Stimulated activated CD8-positive, alpha-beta memory T cell treated with anti-CD3 and anti-CD28 coated beads, Interleukin-7, amount 100 ng/mL, for 48 hours (primary cell): ENCODE measurements around the gene DET1.
"Not testable (repeated sequence)": the region's sequence is repeated elsewhere in the genome, so short reads cannot be mapped to it uniquely, and the experiment has no call there.

Source experiments
- DNase-seq, 2 donors: peaks; one replicate each; pipeline ENCODE4 v3.0.0-alpha.2; 2020; ENCODE audit warnings: low read depth in 1 of 2; ENCODE audit errors: extremely low read depth in 1 of 2

DET1 gene

DNA sequence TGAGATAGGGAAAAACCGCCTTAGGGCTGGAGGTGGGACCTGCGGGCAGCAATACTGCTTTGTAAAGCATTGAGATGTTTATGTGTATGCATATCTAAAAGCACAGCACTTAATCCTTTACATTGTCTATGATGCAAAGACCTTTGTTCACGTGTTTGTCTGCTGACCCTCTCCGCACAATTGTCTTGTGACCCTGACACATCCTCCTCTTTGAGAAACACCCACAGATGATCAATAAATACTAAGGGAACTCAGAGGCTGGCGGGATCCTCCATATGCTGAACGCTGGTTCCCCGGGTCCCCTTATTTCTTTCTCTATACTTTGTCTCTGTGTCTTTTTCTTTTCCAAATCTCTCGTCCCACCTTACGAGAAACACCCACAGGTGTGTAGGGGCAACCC lies 5.4 kb downstream of the DET1 start:
- DNase-seq = not testable (repeated sequence)

DNA sequence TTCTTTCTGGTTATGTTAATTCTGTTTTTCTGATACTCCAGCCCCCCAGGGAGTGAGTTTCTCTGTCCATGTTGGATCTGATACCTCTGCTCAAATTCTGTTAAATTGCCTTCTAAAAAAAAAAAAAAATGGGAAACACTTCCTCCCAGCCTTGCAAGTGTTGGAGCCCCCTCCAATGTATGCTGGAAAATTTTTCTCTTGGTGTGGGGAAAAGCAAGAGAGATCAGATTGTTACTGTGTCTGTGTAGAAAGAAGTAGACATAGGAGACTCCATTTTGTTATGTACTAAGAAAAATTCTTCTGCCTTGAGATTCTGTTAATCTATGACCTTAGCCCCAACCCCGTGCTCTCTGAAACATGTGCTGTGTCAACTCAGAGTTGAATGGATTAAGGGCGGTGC lies 6.1 kb downstream of the DET1 start:
- not testable (repeated sequence) for DNase-seq

DNA sequence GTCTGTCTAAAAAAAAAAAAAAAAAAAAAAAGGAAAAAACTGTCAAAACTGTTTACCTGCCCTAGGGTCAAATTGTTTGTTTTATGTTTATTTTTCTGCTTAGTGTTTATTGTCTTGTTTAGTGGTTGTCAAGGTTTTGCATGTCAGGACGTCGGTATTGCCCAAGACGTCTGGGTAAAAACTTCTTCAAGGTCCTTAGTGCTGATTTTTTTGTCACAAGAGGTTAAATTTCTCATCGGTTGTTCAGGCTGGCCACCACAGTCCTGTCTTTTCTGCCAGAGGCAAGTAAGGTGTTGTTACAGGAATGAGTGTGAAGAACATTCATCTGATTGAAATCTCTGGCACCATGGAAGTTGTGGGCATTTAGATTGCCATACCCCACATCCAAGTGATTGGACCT lies 7.0 kb downstream of the DET1 start:
- DNase-seq = no peak

DNA sequence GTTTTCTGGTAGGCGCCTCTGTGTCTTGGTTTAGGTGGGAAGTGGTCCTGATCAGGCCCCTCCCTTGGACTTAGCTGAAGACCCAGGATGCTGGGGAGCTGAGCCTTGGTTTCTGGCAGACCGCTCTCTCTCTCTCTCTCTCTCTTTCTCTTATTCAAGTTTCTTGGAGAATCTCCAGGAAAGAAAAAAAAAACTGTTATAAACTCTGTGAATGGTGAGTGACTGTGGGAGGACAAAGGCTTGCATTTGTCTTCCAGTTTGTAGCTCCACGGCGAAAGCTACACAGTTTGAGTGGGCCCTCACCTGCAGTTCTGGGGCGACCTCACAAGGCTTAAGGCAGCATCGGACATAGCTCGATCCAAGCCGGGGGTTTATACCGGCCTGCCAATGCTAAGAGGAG lies 7.5 kb downstream of the DET1 start:
- no peak for DNase-seq

DNA sequence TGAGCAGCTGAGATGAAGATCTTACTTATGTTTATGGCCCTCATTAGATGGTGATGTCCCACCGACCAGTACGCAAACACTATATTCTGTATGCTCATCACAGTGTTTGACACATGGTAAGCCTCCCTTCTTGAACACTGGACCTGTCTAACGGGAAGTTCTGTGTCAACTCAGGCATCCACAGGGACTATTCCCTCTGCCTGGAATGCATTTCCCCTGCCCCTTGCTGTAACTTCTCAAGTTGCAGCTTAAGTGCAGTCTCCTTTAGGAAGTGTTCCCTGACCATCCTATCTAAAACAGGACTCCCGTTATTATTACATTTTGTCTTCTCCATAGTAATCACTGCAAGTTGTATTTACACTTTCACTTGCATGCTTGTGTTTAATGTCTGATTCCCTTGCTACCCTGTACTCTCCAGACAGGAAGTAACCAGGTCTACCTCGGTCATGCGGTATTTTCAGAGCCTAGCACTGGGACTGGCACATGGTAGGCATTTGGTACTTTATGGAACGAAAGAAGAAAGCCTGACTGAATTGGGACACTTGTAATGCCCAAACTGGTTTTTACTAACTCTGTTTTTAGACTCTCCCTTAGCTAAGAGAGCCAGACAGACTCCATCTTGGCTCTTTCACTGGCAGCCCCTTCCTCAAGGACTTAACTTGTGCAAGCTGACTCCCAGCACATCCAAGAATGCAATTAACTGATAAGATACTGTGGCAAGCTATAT lies 8.7 kb downstream of the DET1 start:
- DNase-seq = no peak

DNA sequence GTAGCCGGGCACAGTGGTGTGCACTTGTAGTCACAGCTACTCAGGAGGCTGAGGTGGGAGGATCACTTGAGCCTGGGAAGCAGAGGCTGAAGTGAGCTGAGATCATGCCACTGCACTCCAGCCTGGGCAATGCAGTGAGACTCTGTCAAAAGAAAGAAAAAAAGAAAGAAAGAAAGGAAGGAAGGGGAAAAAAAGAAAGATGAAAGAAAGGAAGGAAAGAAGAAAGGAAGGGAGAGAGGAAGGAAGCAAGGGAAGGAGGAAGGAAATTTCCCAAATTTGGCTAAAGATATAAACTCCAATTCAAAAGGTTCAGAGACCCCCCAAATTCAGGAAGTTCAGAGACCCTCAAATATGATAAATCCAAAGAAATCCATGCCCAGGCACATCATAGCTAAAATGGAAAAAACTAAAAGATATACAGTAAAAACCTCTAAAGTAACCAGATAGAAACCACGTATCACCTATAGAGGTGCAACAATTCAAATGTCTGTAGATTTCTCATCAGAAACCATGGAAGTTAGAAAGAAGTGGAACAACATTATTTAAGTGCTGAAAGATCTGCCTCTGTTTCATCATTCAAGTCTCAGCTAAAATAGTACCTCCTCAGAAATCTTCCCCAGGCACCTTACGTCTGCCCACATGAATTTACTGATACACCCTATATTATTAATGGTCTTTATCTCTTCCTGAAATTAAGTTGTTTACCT lies 10.7 kb downstream of the DET1 start:
- DNase-seq = no peak

DNA sequence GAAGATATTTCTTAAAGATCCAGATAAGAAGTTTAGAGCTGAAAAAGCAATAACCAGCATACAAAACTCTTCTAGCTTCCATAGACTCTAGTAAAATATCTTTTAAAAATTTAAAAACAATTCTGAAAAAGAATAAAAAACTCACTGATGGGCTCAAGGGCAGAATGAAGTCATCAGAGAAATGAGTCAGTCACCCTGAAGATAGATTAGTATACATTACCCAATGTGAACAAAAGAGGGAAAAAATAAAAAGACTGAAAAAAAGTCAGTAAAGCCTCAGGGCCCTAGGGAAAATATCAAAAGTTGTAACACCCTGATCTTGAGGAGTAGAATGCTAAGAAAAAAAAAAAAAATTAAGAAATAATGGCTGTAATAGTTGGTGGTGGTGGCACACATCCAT lies 11.4 kb downstream of the DET1 start:
- no peak for DNase-seq

DNA sequence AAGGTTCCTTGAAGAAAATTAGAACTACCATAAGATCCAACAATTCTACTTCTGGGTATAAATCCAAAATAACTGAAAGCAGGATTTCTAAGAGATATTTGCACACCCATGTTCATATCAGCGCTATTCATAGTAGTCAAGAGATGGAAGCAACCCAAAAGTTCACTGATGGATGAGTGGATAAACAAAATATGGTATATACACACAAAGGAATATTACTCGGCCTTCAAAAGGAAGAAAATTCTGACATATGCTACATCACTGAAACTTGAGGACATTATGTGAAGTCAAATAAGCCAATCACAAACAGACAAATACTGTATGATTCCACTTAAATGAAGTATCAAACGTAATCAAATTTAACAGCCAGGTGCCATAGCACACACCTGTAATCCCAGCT lies 13.1 kb downstream of the DET1 start:
- DNase-seq = no peak

DNA sequence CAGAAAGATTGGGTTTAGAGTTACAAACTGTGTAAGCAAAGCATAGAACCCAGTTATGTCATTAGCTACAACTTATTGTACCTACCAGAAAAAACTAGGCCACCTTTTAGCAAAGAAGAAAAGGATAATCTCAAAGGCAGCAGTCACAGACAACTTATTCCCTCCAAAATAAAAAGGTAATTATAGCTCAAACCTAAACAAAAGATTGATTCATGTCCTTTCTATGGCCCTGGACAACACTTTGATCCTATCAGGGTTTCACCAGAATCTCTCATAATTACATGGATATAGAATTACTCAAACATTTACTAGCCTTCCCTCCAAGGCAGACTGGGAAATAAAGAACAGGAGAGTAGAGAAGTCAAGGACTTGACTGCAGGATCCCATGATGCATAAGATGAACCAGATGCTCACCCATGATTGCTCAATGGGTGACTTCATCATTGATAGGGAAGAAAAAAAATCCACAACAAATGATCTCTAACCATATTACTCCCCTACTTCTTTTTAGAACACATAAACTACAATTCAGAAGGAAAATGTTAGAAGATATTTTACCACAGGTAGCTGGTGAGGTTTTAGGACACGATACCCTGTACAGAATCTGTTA lies 17.4 kb downstream of the DET1 start:
- no peak for DNase-seq

DNA sequence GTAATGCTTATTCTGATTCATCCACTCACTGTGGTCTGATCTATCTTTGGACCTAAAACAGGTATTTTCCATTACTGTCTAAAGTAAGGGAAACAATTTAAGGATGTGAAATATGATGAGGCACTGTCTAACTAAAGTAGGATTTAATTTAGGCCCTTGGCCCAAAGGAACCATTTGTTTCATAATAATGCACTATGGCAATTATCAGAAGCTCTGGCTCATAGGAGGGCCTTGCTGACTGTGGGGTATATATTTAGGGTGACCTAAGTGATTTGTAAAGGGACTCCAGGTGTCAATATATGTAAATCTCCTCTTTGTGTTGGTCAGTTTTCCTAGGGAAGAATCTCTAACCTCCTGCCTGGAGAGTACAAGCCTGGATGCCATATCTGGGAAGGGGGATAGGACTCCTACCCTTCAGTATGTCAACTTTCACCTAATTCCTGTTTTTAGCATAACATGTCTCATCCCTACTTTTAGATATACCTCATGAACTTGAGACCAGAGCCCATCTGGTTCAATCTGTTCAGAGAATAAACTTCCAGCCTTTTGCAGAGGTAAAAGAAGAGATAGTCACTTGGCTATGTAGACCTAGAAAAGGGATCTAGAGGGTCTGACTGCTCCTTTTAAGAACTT lies 20.1 kb downstream of the DET1 start:
- no peak for DNase-seq

DNA sequence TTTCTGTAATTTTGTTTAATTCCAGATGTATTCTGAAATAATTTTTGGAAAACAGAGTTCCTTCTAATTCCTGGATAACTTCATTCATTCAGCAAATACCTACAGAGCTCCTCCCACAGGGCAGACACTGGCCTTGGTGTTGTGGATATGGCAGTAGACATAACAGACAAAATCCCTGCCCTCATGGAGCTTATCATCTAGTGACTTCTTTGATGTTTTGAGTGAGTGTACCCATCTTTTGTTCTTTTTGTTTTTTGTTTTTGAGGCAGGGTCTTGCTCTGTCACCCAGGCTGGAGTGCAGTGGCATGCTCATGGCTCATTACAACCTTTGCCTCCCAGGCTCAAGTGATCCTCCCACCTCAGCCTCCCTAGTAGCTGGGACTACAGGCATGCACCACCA lies 21.1 kb downstream of the DET1 start:
- no peak for DNase-seq

DNA sequence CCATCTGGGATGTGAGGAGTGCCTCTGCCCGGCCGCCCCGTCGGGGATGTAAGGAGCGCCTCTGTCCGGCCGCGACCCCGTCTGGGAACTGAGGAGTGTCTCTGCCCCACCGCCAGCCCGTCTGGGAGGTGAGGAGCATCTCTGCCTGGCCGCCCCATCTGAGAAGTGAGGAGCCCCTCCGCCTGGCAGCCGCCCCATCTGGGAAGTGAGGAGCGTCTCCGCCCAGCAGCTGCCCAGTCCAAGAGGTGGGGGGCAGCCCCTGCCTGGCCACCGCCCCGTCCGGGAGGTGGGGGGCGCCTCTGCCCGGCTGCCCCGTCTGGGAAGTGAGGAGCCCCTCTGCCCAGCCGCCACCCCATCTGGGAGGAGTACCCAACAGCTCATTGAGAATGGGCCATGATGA lies 22.4 kb downstream of the DET1 start:
- not testable (repeated sequence) for DNase-seq

DNA sequence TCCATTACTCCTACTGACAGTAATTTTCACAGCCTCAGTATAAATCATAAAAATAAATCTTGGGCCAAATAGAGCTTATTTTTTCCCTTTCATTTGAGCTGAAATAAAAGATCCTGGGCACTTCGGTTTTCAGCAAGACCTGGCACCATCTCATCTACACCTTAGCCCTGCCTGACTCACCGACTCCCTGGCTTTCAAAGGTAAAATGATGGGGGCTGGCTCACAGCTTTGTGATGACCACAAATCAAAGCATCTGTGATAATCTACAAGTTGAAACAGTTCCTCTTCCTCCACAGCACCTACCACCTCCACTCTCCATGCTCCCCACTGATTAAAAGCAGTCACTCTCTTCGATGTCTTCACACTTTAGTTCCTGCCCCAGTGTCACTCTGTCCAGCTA lies 27.6 kb downstream of the DET1 start:
- no peak for DNase-seq

DNA sequence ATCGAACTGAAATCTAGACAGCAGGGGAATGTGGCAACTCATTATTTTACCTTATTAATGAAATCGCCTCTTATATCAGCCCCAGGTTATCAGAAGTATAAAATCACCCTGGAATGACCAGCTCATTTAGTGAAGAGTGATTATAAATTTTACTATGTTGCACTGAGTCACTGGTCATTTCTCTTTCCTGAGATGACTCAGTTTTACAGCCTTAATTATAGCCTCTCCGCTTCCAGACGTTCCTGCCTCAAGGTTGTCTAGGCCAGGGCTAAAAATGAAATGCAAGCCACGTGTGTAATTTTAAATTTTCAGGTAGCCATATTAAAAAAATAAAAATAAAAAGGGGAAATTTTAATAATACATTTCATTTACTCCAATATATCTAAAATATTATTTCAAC lies 33.3 kb downstream of the DET1 start:
- DNase-seq = no peak

DNA sequence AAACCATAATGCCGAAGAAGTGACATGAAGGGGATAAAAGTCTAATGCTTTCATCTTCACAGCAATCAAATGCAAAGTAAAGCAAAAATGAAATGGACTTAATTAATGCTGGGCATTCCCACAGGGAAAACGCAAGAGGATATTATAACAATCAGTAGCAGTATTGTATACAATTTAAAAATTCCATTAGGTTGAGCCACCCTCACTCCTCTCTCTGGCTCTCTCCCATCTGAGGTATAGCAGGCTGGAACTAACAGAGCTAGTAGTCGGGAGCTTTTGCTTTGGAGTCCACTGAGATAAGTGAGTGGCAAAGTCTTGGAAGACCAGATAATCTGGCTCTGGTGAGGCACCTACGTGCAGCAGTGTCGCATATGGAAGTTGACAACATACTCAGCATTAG lies 33.9 kb downstream of the DET1 start:
- DNase-seq = no peak

DNA sequence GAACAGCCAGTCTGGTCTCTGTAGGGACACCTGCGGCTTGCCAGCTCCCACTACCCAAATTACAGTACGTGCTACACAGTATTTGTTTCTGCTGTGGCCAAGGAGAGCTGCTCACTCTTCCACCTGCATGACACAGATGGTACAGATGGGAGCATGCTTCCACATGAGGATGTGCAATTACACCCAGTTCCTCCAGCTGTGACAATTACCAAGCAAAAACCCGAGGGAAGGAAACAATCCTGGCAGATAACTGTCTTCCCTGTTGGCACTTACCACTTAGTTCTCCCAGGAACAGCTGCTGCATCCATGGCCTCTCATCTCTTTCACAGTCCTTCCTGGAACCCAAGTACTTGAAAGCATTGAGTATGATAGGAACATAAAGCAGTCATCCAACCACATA lies 34.4 kb downstream of the DET1 start:
- no peak for DNase-seq

DNA sequence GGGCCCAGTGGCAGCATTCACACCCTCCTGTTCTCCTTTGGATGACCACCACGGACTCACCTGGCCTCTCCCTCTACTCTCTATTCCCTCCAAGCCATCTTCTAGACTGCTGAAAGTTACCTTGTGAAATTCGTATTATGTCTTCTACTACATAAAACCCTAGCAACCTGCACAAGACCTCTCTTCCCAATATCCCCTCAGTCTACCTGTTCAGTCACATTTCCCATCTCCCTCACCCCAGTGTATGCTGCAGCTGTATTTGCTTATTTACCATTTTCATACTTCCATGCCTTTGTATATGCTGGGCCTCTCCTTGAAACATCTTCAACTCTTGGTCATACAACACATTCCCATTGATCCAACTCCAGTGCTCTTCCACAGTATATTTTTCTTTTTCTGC lies 35.3 kb downstream of the DET1 start:
- no peak for DNase-seq

DNA sequence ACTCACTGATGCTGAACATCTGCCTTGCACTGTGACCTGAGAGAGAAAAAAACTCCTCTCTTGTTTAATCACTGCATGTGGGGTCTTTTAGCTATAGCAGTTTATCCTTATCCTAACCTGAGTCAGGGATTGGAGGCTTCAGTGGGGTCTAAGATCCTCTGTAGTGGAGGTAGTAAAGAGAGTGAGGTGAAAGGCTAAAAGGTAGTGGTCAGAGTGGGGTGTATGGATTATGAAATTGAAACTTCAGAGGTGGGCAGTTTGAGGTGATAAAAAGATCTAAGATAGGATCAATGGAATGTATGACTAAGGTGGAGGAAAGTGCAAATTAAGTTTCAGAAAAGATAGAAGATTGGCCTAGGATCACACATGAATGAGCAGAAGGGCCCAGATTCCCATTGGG lies 36.5 kb downstream of the DET1 start:
- DNase-seq = no peak

DNA sequence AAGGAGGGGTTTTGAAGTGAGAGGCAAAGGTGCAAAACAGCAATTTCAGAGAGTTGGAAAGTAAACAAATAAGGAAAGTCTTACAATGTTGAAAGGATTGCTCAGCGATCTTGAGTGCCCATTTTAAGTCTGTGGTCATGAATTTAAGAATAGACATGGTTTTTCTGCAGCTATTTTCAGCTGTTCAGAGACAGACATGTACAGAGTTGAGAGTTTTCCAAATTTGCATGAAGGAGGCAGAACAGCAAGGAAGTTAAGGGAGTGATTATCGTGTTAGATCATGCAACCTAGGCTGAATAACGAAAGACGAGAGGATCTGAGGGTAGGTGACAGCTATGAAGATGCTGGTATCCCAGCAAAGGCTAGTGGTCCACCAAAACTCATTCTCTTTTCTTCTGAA lies 37.2 kb downstream of the DET1 start:
- DNase-seq = no peak

DNA sequence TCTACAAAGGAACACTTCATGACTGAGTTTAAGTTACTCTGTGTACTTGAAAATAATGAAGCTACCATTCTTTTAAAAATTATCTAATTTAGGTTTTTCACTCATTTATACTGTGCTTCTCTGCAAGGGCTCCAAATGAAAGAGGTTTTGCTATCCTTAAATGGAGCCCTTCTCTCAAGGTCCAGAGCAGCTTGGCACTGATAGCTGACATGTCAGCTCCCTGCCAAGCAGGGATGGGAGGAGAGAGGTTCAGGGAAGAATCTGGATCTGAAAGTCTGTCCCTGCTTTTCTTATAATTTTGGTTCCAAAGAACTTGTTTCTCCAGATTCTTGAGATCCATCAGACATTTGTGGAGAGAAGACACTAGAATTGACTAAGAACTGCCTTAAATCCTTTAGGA lies 39.9 kb downstream of the DET1 start:
- DNase-seq = no peak

DNA sequence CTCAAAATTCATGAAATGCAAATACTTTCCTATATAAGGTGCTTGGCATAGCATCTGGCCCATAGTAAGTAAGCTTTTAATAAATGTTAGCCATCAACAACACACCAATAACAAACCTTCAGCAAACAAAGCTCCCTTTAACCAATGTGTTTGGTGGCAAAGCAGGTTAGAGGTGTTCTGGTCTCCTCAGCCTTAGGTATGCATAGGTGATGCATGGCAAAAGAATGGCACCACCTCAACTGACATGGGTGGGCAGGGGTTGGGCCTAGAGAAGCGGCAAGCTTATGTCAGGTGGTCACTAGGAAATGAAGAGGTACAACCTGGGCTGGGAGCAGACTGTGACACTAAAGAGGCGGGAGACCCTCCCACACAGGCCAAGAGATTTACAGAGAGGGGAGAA lies 40.8 kb downstream of the DET1 start:
- no peak for DNase-seq

DNA sequence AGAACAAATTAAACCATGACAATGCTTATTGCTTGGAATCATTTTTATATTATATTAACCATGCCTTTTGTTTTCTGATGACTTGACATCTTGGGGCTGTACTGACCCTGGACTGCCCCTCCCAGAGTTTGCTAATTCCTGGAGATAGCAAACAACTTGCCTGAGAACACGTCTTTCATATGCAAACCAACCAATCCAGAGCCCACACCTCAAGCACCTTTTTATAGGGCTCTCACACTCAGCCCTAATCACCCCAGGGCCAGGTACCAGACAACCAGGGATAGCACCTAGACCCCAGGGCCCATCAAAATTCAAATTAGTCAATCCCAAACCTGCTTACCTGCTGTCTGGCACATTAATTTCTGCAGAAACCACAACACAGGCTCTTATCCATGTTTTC lies 42.0 kb downstream of the DET1 start:
- no peak for DNase-seq
